HG03575 (cell line): ENCODE data around the gene RNF167.
A peak's percentile ranks its signal among the peaks of the same experiment; 100 is the strongest.

Source experiments
- ATAC-seq: cut with Tn5 transposase; IDR thresholded peaks from one replicate; pipeline ENCODE4 v1.9.1; 2021; ENCODE audit not compliant: unreplicated experiment, insufficient number of reproducible peaks, low FRiP score; ENCODE audit errors: extremely low read depth

Gene RNF167

GRCh38 chr17:4948931-4949320, 8.9 kb downstream of the RNF167 start:
- ATAC-seq, result no peak

- ATAC-seq, result no peak
These were observed 9.4 kb downstream of the RNF167 start for GRCh38 chr17:4949321-4950074.

GRCh38 chr17:4950075-4950745, 10.1 kb downstream of the RNF167 start:
- no peak for ATAC-seq

- no peak for ATAC-seq
These were observed 10.7 kb downstream of the RNF167 start, which contains the start of gene ENO3 for GRCh38 chr17:4950746-4951204. TSS of gene ENO3 (plus strand) at chr17:4951119. CDS start at chr17:4951830, 711 bp downstream.

GRCh38 chr17:4951486-4951885, 11.4 kb downstream of the RNF167 start:
- ATAC-seq, result no peak

- ATAC-seq, result no peak
These were observed 13.4 kb downstream of the RNF167 start for GRCh38 chr17:4953451-4953961.

GRCh38 chr17:4955091-4955490, 15.0 kb downstream of the RNF167 start:
- no peak for ATAC-seq

- ATAC-seq, result no peak
These were observed 16.5 kb downstream of the RNF167 start for GRCh38 chr17:4956493-4957061.

GRCh38 chr17:4958102-4958501, 18.0 kb downstream of the RNF167 start:
- ATAC-seq, result no peak

GRCh38 chr17:4959261-4959965, 19.3 kb downstream of the RNF167 start:
- no peak for ATAC-seq

- no peak for ATAC-seq
These were observed 20.3 kb downstream of the RNF167 start for GRCh38 chr17:4960279-4960922.

GRCh38 chr17:4965311-4965986, 25.4 kb downstream of the RNF167 start:
- ATAC-seq, result no peak

- ATAC-seq, result peak; percentile 51
These were observed 26.9 kb downstream of the RNF167 start for GRCh38 chr17:4966844-4967538.

- ATAC-seq, result peak; percentile 30
These were observed 27.7 kb downstream of the RNF167 start, which contains the start of gene SPAG7 for GRCh38 chr17:4967539-4968485. TSS of gene SPAG7 (minus strand) at chr17:4967817. CDS start at chr17:4967804, 13 bp downstream.

GRCh38 chr17:4968486-4969046, 28.5 kb downstream of the RNF167 start:
- no peak for ATAC-seq

- ATAC-seq, result no peak
These were observed 29.0 kb downstream of the RNF167 start for GRCh38 chr17:4969047-4969550.
